HG03039 (cell line): ENCODE results near the gene SELENOI.
"Not testable (repeated sequence)": the region's sequence is repeated elsewhere in the genome, so short reads cannot be mapped to it uniquely, and the experiment has no call there.

ENCODE experiments used
- ATAC-seq: cut with Tn5 transposase; IDR thresholded peaks from one replicate; pipeline ENCODE4 v1.9.1; 2021; ENCODE audit warnings: mild to moderate bottlenecking, moderate library complexity; ENCODE audit not compliant: unreplicated experiment

Gene SELENOI

GRCh38 chr2:26326514-26326913, 19.4 kb upstream of the SELENOI start:
- no peak for ATAC-seq

GRCh38 chr2:26327291-26328272, 18.4 kb upstream of the SELENOI start:
- ATAC-seq = no peak

GRCh38 chr2:26329083-26329482, 16.9 kb upstream of the SELENOI start:
- ATAC-seq = not testable (repeated sequence)

- peak; percentile 64 for ATAC-seq
These were observed 15.8 kb upstream of the SELENOI start for GRCh38 chr2:26330114-26330549.

- ATAC-seq = no peak
These were observed 15.3 kb upstream of the SELENOI start for GRCh38 chr2:26330604-26331003.

- ATAC-seq = not testable (repeated sequence)
These were observed 14.6 kb upstream of the SELENOI start for GRCh38 chr2:26331321-26331720.

GRCh38 chr2:26333293-26333692, 12.7 kb upstream of the SELENOI start:
- ATAC-seq = no peak

- no peak for ATAC-seq
These were observed 10.7 kb upstream of the SELENOI start for GRCh38 chr2:26335231-26335630.

GRCh38 chr2:26336719-26337118, 9.2 kb upstream of the SELENOI start:
- ATAC-seq = no peak

GRCh38 chr2:26337298-26337697, 8.6 kb upstream of the SELENOI start:
- ATAC-seq = no peak

GRCh38 chr2:26340831-26341230, 5.1 kb upstream of the SELENOI start:
- ATAC-seq = no peak

- ATAC-seq = no peak
These were observed 1.2 kb upstream of the SELENOI start for GRCh38 chr2:26344581-26345282.

- no peak for ATAC-seq
These were observed 729 bp upstream of the SELENOI start for GRCh38 chr2:26345283-26345544.

- no peak for ATAC-seq
These were observed 611 bp downstream of the SELENOI start, which contains the start of gene ADGRF3 for GRCh38 chr2:26346454-26347053. TSS of gene ADGRF3 (minus strand) at chr2:26346789. CDS start at chr2:26346234, 555 bp downstream.

GRCh38 chr2:26347286-26347865, 1.4 kb downstream of the SELENOI start:
- no peak for ATAC-seq

- ATAC-seq = no peak
These were observed 3.7 kb downstream of the SELENOI start for GRCh38 chr2:26349690-26350089.

GRCh38 chr2:26351375-26352090, 5.6 kb downstream of the SELENOI start:
- ATAC-seq = no peak

- no peak for ATAC-seq
These were observed 6.9 kb downstream of the SELENOI start for GRCh38 chr2:26352892-26353291.

- not testable (repeated sequence) for ATAC-seq
These were observed 8.5 kb downstream of the SELENOI start for GRCh38 chr2:26354469-26354868.
